Stimulated activated CD4-positive, alpha-beta T cell treated with anti-CD3 and anti-CD28 coated beads, Interleukin-15, amount 100 ng/mL, for 24 hours (primary cell): ENCODE data around the gene DPAGT1.
"Not testable (repeated sequence)": the region's sequence is repeated elsewhere in the genome, so short reads cannot be mapped to it uniquely, and the experiment has no call there.

Source experiments
- DNase-seq: peaks from one replicate; pipeline ENCODE4 v3.0.0-alpha.2; 2020

The DPAGT1 gene

DNA sequence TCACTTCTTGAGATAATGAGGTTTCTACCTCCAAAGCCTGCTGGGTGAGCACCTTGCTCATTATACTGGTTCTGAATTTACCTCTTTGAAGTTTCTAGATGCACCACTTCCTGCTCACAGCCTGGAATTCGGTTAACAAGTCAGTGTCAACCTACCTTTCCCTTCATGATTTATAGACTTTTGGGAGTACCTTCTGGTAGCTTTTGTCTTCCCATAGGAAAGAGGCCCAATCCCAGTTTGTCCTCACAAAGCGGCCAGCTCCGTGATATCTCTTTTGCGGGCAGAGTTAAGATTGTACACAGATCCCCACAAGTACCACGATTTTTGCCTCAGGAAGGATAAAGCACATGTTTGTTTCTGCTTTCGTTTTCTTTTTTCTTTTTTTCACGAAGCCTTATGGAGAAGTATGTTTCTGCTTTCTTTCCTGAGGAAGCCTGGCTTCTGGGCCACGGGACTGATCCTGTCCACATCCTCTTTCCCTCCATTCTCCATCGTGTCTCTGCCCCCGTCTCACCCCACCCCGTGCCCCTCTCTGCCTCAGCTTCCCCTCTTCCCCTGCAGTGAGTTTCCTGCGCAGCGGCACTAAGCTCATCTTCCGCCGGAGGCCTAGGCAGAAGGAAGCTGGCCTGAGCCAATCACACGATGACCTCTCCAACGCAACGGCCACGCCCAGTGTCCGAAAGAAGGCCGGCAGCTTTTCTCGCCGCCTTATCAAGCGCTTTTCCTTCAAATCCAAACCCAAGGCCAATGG is 14.0 kb upstream of the DPAGT1 start:
- DNase-seq, result peak; percentile 47

- no peak for DNase-seq
These were observed 12.7 kb upstream of the DPAGT1 start for GRCh38 chr11:119114351-119114750.

- DNase-seq, result no peak
These were observed 12.1 kb upstream of the DPAGT1 start for GRCh38 chr11:119113716-119114115.

- DNase-seq, result no peak
These were observed 10.8 kb upstream of the DPAGT1 start for GRCh38 chr11:119112314-119113020.

GRCh38 chr11:119111361-119111925 is 9.8 kb upstream of the DPAGT1 start:
- no peak for DNase-seq

GRCh38 chr11:119110439-119110838 is 8.8 kb upstream of the DPAGT1 start:
- no peak for DNase-seq

- no peak for DNase-seq
These were observed 8.2 kb upstream of the DPAGT1 start for GRCh38 chr11:119109843-119110242.

DNA sequence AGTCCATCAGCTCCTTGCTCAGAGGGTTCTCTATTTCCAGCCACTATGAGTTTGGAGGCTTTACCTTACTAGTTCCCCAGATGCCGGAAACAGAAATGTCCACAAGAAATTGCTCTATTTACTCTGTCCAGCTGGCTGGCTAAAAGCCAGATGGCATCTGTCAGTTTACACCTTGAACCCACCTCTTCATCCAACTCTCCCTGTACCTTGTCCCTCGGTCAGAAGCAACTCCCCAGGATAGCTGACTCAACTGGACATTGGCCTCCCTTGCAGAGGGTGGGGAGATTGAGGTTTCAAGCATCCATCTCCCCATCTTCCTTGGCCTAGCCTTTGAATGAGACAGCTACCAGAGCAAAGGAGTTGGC is 7.2 kb upstream of the DPAGT1 start:
- DNase-seq, result no peak

DNA sequence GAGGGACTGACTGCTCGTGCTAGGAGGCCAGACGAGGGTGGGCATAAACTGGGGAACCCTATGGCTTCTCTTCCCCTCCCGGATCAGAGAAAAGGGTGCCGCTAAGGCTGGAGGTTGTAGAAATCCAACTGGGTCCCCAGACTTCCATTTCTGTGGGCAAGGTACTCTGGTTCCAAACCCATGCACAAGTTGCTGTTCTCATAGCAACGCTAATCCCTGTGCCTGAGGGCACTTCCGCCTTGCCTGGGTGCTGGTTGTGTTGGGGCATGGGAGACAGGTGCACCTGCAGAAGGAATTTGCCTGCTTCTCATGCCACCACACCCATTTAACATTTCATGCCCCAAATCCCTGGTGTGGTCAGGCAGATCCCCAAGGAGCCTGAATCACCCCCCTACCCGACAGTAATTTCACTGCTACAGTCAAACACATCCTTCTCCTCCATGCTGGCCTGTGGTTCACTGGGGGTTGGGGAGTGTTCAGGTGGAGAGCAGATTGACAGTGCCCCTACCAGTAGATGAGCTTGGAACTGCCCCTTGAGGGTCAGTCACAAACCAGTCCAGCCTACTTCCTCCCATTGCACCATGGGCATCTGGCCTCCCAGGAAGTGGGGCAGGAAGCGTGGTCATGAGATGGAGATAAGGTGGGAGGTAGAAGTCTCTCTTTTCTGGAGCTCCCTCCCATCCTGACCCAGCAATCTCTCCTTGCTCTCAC is 6.6 kb upstream of the DPAGT1 start:
- DNase-seq, result peak; percentile 57

- peak; percentile 28 for DNase-seq
These were observed 6.0 kb upstream of the DPAGT1 start for GRCh38 chr11:119107538-119108145.

DNA sequence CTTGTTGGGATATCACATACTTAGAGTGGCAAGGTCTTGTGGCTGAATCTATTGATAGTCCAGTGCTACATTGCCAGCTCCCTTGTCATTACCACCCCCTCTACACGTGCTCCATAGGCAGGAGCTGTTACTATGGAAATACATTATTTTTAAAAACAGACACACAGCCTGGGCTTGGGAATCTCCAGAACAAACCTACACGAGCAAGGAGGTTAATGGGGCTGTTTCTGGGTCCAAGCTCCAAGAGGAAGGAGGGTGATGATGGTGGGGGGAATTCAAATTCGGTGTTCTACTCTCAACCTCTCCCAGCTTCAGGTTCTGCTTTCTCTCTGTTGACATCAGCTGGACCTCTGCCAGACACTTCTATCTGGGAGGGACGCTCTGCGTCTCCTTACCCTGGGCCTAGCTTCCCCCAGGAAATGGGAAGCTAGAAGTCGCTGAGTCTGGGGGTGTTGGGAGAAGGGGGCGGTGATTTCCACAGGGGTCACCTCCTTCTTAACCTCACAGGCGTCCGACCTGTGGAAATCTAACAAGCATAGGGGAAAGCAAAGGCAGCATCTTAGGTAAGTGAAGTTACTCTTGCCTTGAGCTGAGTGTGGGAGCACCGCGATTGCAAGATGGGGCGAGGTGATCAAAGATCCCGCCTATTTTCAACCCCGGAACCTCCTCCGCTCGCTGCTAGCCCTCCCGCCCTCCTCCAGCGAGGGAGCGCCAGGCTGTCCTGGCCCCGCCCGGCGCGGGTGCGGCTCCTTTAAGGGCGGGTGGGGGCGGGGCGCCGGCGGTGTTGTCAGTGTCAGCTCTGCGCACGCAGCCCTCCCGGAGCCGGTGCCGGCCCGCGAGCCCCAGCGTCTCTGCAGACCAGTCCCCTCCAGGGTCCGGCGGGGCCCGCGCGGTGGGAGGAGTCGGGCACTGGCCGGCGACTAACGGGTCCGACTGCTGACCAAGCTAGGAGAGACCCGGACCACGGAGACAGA is 5.2 kb upstream of the DPAGT1 start, which contains the start of gene C2CD2L:
Gene C2CD2L (plus strand): TSS at position 781 of the 974 bp plus-strand sequence. CDS start 398 bp downstream, outside the sequence.
- DNase-seq, result peak; percentile 93

DNA sequence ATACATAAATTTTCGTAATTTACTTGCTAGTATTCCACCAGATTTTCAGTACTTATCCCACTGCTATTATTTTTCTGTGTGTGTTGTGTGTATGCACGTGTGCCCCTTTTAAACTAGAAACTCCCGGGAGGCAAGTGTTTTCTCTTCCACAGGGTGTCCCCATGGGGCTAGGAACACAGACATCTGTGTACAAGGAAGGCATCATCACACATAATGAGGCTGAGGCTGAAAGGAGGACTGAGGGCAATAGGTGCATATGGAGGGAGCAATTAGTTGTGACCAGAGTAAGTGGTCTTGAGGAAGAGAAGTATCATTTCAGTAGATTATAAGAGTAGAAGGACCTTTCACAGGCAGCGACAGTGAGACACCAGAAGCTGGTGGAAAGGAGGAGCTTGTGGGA is 2.1 kb upstream of the DPAGT1 start:
- DNase-seq, result no peak

DNA sequence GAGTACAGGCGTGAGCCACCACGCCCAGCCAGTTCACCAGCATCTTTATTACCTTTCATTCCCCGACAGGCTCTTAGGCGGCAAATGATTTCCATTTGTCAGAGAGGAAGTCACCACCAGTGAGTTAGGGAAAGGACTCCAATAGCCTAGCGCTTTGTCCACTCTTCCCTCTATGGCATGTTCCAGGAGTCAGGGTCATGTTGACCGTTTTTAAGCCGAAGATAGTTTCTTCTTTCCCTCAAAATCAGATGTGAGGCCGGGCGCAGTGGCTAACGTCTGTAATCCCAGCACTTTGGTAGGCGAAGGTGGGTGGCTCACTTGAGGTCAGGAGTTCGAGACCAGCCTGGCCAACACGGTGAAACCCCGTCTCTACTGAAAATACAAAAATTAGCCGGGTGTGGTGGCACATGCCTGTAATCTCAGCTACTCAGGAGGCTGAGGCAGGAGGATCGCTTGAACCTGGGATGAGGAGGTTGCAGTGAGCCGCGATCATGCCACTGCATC is 1.6 kb upstream of the DPAGT1 start:
- DNase-seq, result not testable (repeated sequence)

DNA sequence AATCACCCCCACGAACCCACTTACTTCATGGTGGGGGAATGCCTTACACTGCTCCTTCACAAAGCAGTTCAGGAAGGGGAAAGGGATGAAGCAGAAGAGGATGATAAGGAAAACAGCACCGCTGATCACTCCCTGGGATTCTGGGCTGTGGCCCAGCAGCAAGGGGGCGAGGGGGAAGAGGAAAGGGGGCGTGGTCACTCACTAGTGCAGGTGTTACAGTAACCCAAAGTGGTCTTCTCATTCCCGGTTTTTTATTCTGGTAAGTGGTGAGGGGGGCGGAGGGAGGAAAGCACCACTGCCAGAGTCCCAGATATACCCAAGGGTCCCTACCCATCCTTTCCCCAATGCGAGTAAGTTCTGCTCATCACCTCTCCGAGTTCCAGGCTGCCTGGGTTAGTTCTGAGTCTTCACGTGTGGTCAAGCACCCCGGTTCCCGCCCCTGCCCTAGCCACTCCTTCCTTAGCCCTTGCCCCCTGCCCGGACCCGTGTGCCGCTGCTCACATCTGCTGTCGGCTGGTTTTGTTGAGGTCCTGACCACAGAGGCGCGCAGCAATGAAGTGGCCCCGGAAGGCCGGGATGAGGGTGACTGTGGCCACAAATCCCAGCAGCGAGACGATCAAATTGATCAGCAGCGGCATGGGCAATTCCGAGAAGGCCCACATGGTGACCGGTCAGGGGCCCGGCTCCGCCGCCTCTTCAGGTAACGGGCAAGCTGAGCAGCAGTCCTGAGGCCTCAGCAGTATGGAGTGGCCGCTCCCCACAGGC is 477 bp downstream of the DPAGT1 start:
- peak; percentile 61 for DNase-seq

DNA sequence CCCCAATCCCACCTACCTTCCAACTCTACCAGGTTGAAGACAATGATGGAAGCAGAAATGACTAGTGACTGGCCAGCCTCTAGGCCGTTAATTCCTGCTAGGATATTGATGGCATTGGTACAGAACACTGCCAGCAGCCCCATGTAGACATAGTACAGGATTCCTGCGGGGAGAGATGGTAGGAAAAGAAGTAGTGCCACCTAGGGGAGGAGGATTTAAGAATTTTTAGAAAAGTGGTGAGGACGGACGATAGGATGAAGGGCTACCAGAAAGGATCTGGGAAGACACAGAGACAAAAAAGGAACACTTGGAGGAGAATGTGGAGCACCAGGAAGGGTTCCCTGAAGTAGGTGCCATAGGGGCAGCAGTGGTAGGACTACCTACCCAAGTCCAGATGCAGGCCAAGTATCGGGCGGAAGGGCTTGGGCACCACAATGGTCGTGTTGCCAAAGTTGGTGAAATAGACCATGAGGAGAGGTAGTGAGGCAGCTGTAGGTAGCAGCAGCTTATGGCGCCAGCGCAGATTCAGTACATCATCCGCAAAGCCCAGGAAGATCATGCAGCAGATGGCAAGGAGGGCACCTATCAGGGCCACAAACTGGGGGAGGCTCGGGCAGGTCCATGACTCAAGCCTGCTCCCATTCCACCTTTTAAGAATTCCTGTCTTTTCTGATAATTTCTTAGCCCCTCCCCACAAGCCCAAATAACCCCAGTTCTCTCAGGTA is 1.2 kb downstream of the DPAGT1 start:
- no peak for DNase-seq

- DNase-seq, result no peak
These were observed 1.9 kb downstream of the DPAGT1 start for GRCh38 chr11:119099711-119100110.

DNA sequence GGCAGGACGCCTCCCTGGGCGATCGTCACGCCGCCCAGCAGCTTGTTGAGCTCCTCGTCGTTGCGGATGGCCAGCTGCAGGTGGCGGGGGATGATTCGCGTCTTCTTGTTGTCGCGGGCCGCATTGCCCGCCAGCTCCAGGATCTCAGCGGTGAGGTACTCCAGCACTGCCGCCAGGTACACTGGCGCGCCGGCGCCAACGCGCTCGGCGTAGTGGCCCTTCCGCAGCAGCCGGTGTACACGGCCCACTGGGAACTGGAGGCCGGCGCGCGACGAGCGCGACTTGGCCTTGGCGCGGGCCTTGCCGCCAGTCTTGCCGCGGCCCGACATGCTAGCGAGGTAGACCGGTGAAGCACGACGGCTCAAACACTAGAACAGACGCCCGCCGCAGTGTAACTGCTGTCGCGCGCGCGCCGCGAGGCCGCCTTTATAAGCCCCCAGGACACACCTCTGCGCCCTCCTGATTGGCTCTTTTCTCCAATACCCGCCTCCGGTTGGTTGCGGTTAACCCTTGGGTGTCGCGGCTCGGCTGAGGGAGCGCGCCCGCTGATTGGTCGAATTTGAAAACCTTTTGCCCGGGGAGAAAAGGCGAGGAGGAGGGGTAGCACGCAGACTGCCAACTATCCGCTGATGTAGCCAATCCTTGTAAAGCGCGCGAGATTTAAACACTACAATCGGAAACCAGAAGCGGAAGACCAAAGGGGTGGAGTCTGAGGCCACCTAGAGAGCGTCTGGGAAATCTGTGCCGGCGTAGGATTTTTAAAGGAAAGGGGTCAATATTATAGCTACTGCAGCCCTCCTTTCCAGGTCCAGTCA is 6.4 kb downstream of the DPAGT1 start:
- peak; percentile 99 for DNase-seq

DNA sequence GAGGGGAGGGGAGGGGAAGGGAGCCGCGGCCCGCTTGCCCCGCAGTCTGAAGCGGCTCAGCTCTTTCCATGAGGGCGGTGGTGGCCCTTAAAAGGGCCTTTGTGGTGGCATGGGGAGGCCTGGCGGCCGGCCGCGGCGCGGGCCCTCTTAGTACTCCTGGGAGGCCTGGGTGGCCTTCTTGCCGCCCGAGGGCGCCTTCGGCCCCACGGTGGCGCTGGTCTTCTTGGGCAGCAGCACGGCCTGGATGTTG is 6.9 kb downstream of the DPAGT1 start:
- DNase-seq, result no peak
